SW480 (cell line): ENCODE data around the gene HHATL.

Experiments
- DNase-seq: peaks from one replicate; pipeline ENCODE4 v3.0.0-alpha.2; 2016; ENCODE audit warnings: low spot score

HHATL gene

GRCh38 chr3:42652611-42653302, 49.8 kb downstream of the HHATL start:
- DNase-seq, result peak; percentile 55

DNA sequence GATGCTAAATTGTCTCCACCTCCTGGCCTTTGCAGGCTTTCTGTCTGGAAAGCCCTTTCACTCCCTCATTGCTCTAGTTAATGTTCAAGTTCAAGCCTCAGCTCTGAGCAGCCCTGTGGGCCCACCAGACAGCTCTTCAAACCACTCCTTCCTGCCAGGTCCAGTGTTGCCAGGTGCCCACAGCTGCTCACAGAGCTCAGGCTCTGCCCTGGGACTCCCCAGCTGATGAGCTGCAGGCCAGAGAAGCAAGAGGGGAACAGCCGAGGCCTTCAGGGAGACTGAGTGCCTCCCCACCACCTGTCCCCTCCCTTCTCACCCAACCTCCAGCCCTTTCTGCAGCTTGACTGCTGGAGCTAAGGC, 50.4 kb downstream of the HHATL start:
- DNase-seq, result no peak

- DNase-seq, result no peak
These were observed 51.1 kb downstream of the HHATL start for GRCh38 chr3:42651248-42652091.

DNA sequence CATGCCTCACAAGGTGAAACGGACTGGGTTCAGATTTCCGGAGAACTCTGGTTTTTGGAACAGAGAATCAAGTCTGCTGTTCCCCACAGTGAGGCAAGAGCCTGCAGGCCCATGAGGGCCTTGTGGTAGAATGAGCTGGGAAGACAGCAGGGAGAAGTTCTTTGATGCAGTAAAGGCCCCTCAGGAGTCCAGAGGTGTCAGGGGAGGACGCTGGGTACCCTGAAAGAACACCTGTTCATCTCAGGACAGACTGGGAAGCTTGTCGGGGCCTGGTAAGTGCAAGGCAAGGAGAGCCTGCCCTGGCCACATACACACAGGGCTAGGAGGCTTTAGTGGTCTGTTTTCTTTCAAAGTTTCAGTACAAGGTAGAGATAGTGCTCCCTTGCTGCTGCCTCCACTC, 52.8 kb downstream of the HHATL start:
- DNase-seq, result no peak

GRCh38 chr3:42649006-42649405, 53.6 kb downstream of the HHATL start:
- no peak for DNase-seq

DNA sequence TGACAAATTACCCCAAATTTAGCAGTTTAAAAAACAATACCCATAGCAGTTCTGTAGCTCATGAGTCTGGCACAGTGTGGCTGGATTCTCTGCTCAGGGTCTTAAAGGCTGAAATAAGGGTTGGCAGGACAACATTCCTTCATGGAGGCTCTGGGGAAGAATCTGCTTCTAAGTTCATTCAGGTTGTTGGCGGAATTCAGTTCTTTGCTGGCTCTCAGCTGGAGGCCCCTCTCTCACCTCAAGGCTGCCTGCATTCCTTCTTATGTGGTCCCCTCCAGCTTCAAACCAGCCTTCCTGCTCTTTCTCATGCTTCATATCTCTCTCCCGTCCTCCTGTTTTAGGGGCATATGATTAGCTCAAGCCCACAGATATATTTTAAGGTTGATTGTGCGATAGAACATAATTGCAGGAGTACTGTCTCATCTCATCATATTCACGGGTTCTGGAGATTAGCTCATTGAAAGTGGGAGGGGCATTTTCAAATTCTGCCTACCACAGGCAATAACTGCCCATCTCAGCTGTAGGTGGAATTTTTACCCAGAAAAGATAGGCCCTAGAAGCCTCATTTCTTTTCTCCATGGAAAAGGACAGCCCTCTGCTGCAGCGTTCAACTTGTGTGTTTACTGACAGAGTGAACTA, 54.7 kb downstream of the HHATL start:
- DNase-seq, result no peak
